Right forelimb (tissue), 1 donor: ENCODE measurements around the gene NPC2.
"Not testable (repeated sequence)": the region's sequence is repeated elsewhere in the genome, so short reads cannot be mapped to it uniquely, and the experiment has no call there.

Experiments used
- DNase-seq: peaks from one replicate; pipeline ENCODE4 v3.0.0-alpha.2; 2018

Gene NPC2

GRCh38 chr14:74464785-74465184 is 28.3 kb downstream of the NPC2 start:
- no peak for DNase-seq

- no peak for DNase-seq
Measured at GRCh38 chr14:74463697-74464096, 29.4 kb downstream of the NPC2 start.

GRCh38 chr14:74462993-74463392 is 30.1 kb downstream of the NPC2 start:
- DNase-seq: no peak

- no peak for DNase-seq
Measured at GRCh38 chr14:74459976-74460375, 33.1 kb downstream of the NPC2 start.

GRCh38 chr14:74459289-74459946 is 33.7 kb downstream of the NPC2 start:
- no peak for DNase-seq

GRCh38 chr14:74457565-74457895 is 35.6 kb downstream of the NPC2 start:
- DNase-seq: no peak

GRCh38 chr14:74456684-74457564 is 36.2 kb downstream of the NPC2 start:
- no peak for DNase-seq

- DNase-seq: not testable (repeated sequence)
Measured at GRCh38 chr14:74454397-74454796, 38.7 kb downstream of the NPC2 start.

GRCh38 chr14:74444866-74445265 is 48.2 kb downstream of the NPC2 start:
- DNase-seq: no peak

GRCh38 chr14:74442757-74443156 is 50.3 kb downstream of the NPC2 start:
- DNase-seq: no peak

- no peak for DNase-seq
Measured at GRCh38 chr14:74441113-74441512, 52.0 kb downstream of the NPC2 start.

- DNase-seq: no peak
Measured at GRCh38 chr14:74438351-74438915, 54.7 kb downstream of the NPC2 start.

GRCh38 chr14:74437496-74438053 is 55.5 kb downstream of the NPC2 start:
- no peak for DNase-seq

GRCh38 chr14:74434294-74434693 is 58.8 kb downstream of the NPC2 start:
- no peak for DNase-seq

- no peak for DNase-seq
Measured at GRCh38 chr14:74429991-74430390, 63.1 kb downstream of the NPC2 start.
